GM12878 (cell line): ENCODE measurements around the gene DISC1. TPM values are rescaled to one million over a fixed set of nuclear protein-coding genes. Genes with fewer than 3 reads are reported as not detected.

ENCODE experiments used
- ATAC-seq: fragments of 200-7000 bp; cut with Tn5 transposase; 3 replicates; pipeline ENCODE4 v1.9.1; 2020; ENCODE audit warnings: mild to moderate bottlenecking, moderate library complexity
- BruUV-seq: library from RNA; stranded (reverse); fragments of 400-500 nt; replicated peaks from 2 replicates; lab custom pipeline; 2021; lab: Mats Ljungman, UMichigan
- CTCF ChIA-PET: fragments of 300-600 bp; sonication (Branson Sonifier 250); formaldehyde crosslinking; extraction: SDS; loops from one replicate; lab custom pipeline; 2021; ENCODE audit warnings: inconsistent platforms; lab: Yijun Ruan, JAX
- POLR2A ChIA-PET: fragments of 350-600 bp; formaldehyde crosslinking; extraction: SDS; loops from one replicate; lab custom pipeline; 2021; ENCODE audit warnings: inconsistent platforms; lab: Charles Lee
- RAD21 ChIA-PET: fragments of 300-600 bp; sonication (Branson Sonifier 250); formaldehyde crosslinking; loops from one replicate; lab custom pipeline; 2023; ENCODE audit warnings: antibody characterized with exemption; ENCODE audit not compliant: unreplicated experiment; lab: Charles Lee
- SMC1A ChIA-PET: fragments of 300-600 bp; sonication (Branson Sonifier 250); formaldehyde crosslinking; loops from one replicate; lab custom pipeline; 2023; ENCODE audit not compliant: unreplicated experiment, uncharacterized antibody; lab: Charles Lee
- DNase-seq: peaks from one replicate; pipeline ENCODE4 v3.0.0-alpha.2; 2011; ENCODE audit warnings: low read depth, low spot score
- FAIRE-seq: peaks from 3 replicates; lab custom pipeline; 2011; peaks lifted over from hg19 to GRCh38; lab: Jason Lieb, UNC
- H2AFZ ChIP-seq: 2 replicates; pipeline ENCODE4 v1.6.0; 2011; ENCODE audit warnings: low read depth, low read length, control low read depth; ENCODE audit not compliant: control insufficient read depth
- H3K27ac ChIP-seq: 2 replicates; pipeline ENCODE4 v1.5.1; 2011; ENCODE audit warnings: control low read depth; ENCODE audit not compliant: control insufficient read depth, insufficient read depth
- H3K27me3 ChIP-seq, 2 experiments: replicated peaks in 1 of 2; 2 replicates each; pipeline versions ENCODE4 v1.6.0 to v1.6.1; 2011; ENCODE audit warnings: low read length in 1 of 2; ENCODE audit not compliant: control insufficient read depth in 2 of 2, insufficient read depth in 2 of 2
- H3K36me3 ChIP-seq, 2 experiments: 2 replicates each; pipeline ENCODE4 v1.5.1; 2011; ENCODE audit warnings: low read length in 1 of 2; ENCODE audit not compliant: control insufficient read depth in 2 of 2, insufficient read depth in 2 of 2
- H3K4me1 ChIP-seq: 2 replicates; pipeline ENCODE4 v1.6.1; 2011; ENCODE audit warnings: mild to moderate bottlenecking, low read length, moderate library complexity, mixed read lengths; ENCODE audit not compliant: control insufficient read depth, insufficient read depth
- H3K4me2 ChIP-seq: 2 replicates; pipeline ENCODE4 v1.6.0; 2011; ENCODE audit warnings: control low read depth; ENCODE audit not compliant: control insufficient read depth, insufficient read depth
- H3K4me3 ChIP-seq: fragments of 200-600 bp; sonication (generic); 2 replicates; pipeline ENCODE4 v1.5.1; 2016
- H3K79me2 ChIP-seq: 2 replicates; pipeline ENCODE4 v1.6.0; 2011; ENCODE audit warnings: low read length; ENCODE audit not compliant: control insufficient read depth, insufficient read depth
- H3K9ac ChIP-seq: 2 replicates; pipeline ENCODE4 v1.8.0; 2011; ENCODE audit warnings: low read length, control low read depth, mixed read lengths; ENCODE audit not compliant: control insufficient read depth, insufficient read depth
- H3K9me3 ChIP-seq: replicated peaks from 3 replicates; pipeline ENCODE4 v1.5.1; 2011; ENCODE audit warnings: mild to moderate bottlenecking, low read length; ENCODE audit not compliant: control insufficient read depth, insufficient read depth
- H4K20me1 ChIP-seq: 2 replicates; pipeline ENCODE4 v1.6.0; 2011; ENCODE audit not compliant: control insufficient read depth, insufficient read depth
- ASH2L ChIP-seq: fragments of 300-600, 200-600 bp; sonication (generic); IDR thresholded peaks from 2 replicates; pipeline ENCODE4 v1.6.1; 2017; ENCODE audit warnings: low read depth, mild to moderate bottlenecking, borderline replicate concordance
- CHD4 ChIP-seq: fragments of 200-600 bp; sonication (generic); IDR thresholded peaks from 2 replicates; pipeline ENCODE4 v1.6.1; 2016; ENCODE audit warnings: mild to moderate bottlenecking
- CREM ChIP-seq: IDR thresholded peaks from 2 replicates; pipeline ENCODE4 v1.6.1; 2014; ENCODE audit warnings: antibody characterized with exemption, low read depth
- FOXK2 ChIP-seq: fragments of 450-650 bp; IDR thresholded peaks from 2 replicates; pipeline ENCODE4 v1.6.1; 2017; ENCODE audit warnings: mild to moderate bottlenecking, moderate library complexity
- IRF3 ChIP-seq: fragments of 450-650 bp; IDR thresholded peaks from 2 replicates; pipeline ENCODE4 v1.6.1; 2014; ENCODE audit warnings: mild to moderate bottlenecking
- MAX ChIP-seq: IDR thresholded peaks from 2 replicates; pipeline ENCODE4 v1.6.1; 2012; ENCODE audit warnings: low read depth, low read length, improper control_type of control experiment
- MXI1 ChIP-seq: fragments of 150-350 bp; IDR thresholded peaks from 2 replicates; pipeline ENCODE4 v1.6.1; 2011; ENCODE audit warnings: low read depth, mild to moderate bottlenecking, inconsistent platforms, low read length, improper control_type of control experiment
- NKRF ChIP-seq: fragments of 450-650 bp; conservative IDR thresholded peaks from 2 replicates; pipeline ENCODE4 v1.6.1; 2017; ENCODE audit warnings: mild to moderate bottlenecking, moderate library complexity
- RAD21 ChIP-seq: IDR thresholded peaks from 2 replicates; pipeline ENCODE4 v1.6.1; 2011; ENCODE audit warnings: mild to moderate bottlenecking, low read depth, low read length, moderate library complexity; ENCODE audit not compliant: insufficient read depth
- RAD51 ChIP-seq: fragments of 450-650 bp; IDR thresholded peaks from 2 replicates; pipeline ENCODE4 v1.6.1; 2016; ENCODE audit warnings: moderate library complexity, mild to moderate bottlenecking, inconsistent platforms
- SIN3A ChIP-seq: IDR thresholded peaks from 2 replicates; pipeline ENCODE4 v1.6.1; 2012; ENCODE audit warnings: low read depth, low read length, improper control_type of control experiment
- STAT1 ChIP-seq: fragments of 450-650 bp; conservative IDR thresholded peaks from 2 replicates; pipeline ENCODE4 v1.6.1; 2014; ENCODE audit warnings: antibody characterized with exemption, mild to moderate bottlenecking
- SUZ12 ChIP-seq: fragments of 200-600 bp; sonication (generic); IDR thresholded peaks from one replicate; pipeline ENCODE4 v1.6.1; 2018; ENCODE audit warnings: antibody characterized with exemption, mild to moderate bottlenecking; ENCODE audit not compliant: unreplicated experiment
- TCF12 ChIP-seq: IDR thresholded peaks from 2 replicates; pipeline ENCODE4 v1.6.1; 2011; ENCODE audit warnings: low read depth, mild to moderate bottlenecking, low read length
- TCF3 ChIP-seq: IDR thresholded peaks from 2 replicates; pipeline ENCODE4 v1.6.1; 2012; ENCODE audit warnings: low read depth, mild to moderate bottlenecking, low read length, borderline replicate concordance; ENCODE audit not compliant: insufficient read depth
- WRNIP1 ChIP-seq: IDR thresholded peaks from 2 replicates; pipeline ENCODE4 v1.6.1; 2011; ENCODE audit warnings: low read depth, low read length, improper control_type of control experiment, borderline replicate concordance
- YBX1 ChIP-seq: fragments of 450-650 bp; IDR thresholded peaks from 2 replicates; pipeline ENCODE4 v1.6.1; 2016; ENCODE audit warnings: antibody characterized with exemption
- WGBS: methylation state at CpG from one replicate; pipeline ENCODE4 v1.1.6; 2016; ENCODE audit warnings: low lambda C conversion rate; ENCODE audit not compliant: insufficient replicate concordance, insufficient coverage; ENCODE audit errors: missing lambda C conversion rate; 5-methylcytosine and 5-hydroxymethylcytosine counted together
- in situ Hi-C: fragments of 300-500 bp; cut with MboI; formaldehyde crosslinking; loops from 9 replicates; pipeline ENCODE4 v1.14.3; 2018; ENCODE audit warnings: mixed read lengths
- intact Hi-C: fragments of 100-400 bp; cut with micrococcal nuclease; formaldehyde crosslinking; loops from one replicate; pipeline ENCODE4 v1.14.2; 2022; ENCODE audit not compliant: unreplicated experiment
- polyA plus RNA-seq, 11 experiments: library from polyadenylated mRNA; depleted of rRNA in 4 of 11; unstranded in 6 of 11; stranded (reverse) in 5 of 11; fragments of >200 nt; fragmentation: Nextera tagmentation in 4 of 11; fragmentation: Illumina TruSeq in 1 of 11; extraction: Ambion mirVana in 4 of 11; extraction: Trizol in 1 of 11; gene quantifications; 1 replicate in 1 of 11; 2 replicates in 10 of 11; pipeline versions ENCODE4 v1.2.1 to v1.2.3, GENCODE V29; 2011 to 2016; ENCODE audit warnings: inconsistent platforms in 2 of 11, missing spikeins in 2 of 11, low read depth in 1 of 11
- total RNA-seq, 4 experiments: library from RNA; depleted of rRNA in 3 of 4; stranded (reverse); fragments of >200 nt in 3 of 4; fragmentation: Illumina TruSeq in 1 of 4; extraction: Trizol in 1 of 4; gene quantifications; 2 replicates each; pipeline versions ENCODE4 v1.2.1 to v1.2.3, GENCODE V29; 2013 to 2021

The DISC1 gene
- total and polyA plus RNA-seq, 10 of the 15 experiments (the other 5 are each of a cell fraction or from before 2014, with no cell fraction given) = 0.05 to 0.72 (median 0.19) TPM; not detected in 1

GRCh38 chr1:231930257-231930947 lies 303.8 kb downstream of the DISC1 start (continued):
- TF ChIP-seq NKRF (no peak), FOXK2 (no peak)

- Histone ChIP-seq H3K4me2 (no peak overlapping the region), H3K4me1 (no peaks in the 10 kb centered on the region), H3K79me2 (no peaks in the 10 kb centered on the region), H3K9ac (no peak overlapping the region), H3K27ac (no peak overlapping the region), H3K4me3 (no peak overlapping the region), H3K9me3 (no peaks in the 10 kb centered on the region; the same call in 2 of the 3 replicates), H2AFZ (no peak overlapping the region), H3K36me3 (no peaks in the 10 kb centered on the region), H3K27me3 (peaks cover 0 to 3% of the 10 kb centered on the region in 2 experiments; a peak in 2 of 4 replicates), H4K20me1 (no peaks in the 10 kb centered on the region)
- in situ Hi-C loops = no loop called here
- ChIA-PET RAD21 (no interaction called here), CTCF (interaction anchor here (0.6 to 1.3 kb wide), 5 partner anchors 34 to 1315 kb away, joined by 3 to 4 read pairs (median 3); no protein-coding TSS in a partner anchor), POLR2A (no interaction called here), SMC1A (no interaction called here)
- ATAC-seq (no peak), FAIRE-seq (no peak), DNase-seq (no peak)
- intact Hi-C loops = no loop called here
- no TSS peak for BruUV-seq
- WGBS = 52% methylated on average over 4 of the region's 4 CpGs
- TF ChIP-seq SUZ12 = no peak
- TF ChIP-seq CREM = no peak
- no peak for TF ChIP-seq MXI1
- no peak for TF ChIP-seq RAD21
- TF ChIP-seq TCF12 = no peak
- TF ChIP-seq CHD4 = no peak
- no peak for TF ChIP-seq ASH2L
- no peak for TF ChIP-seq STAT1
- no peak for TF ChIP-seq YBX1
- no peak for TF ChIP-seq RAD51
- no peak for TF ChIP-seq TCF3
- TF ChIP-seq IRF3 = no peak
- no peak for TF ChIP-seq WRNIP1
- TF ChIP-seq MAX = no peak
- TF ChIP-seq SIN3A = no peak
These were observed 304.6 kb downstream of the DISC1 start for GRCh38 chr1:231931146-231931545.
